Activated CD4-positive, CD25-positive, alpha-beta regulatory T cell (primary cell): ENCODE data around the gene KRT71.
"Not testable (repeated sequence)": the region's sequence is repeated elsewhere in the genome, so short reads cannot be mapped to it uniquely, and the experiment has no call there.

Experiments
- DNase-seq, 4 experiments: peaks; one replicate each; lab custom pipeline; 2025; lab: John Stamatoyannopoulos, UW

Gene KRT71

GRCh38 chr12:52552681-52553195 is at the start of gene KRT71:
TSS of gene KRT71 (minus strand) at chr12:52553145. CDS start at chr12:52553077, 68 bp downstream.
- DNase-seq, result no peak

- DNase-seq, result no peak
These were observed 49.6 kb upstream of the KRT71 start for GRCh38 chr12:52602552-52602951.

- no peak for DNase-seq
These were observed 48.7 kb upstream of the KRT71 start for GRCh38 chr12:52601671-52602070.

GRCh38 chr12:52600941-52601481 is 48.1 kb upstream of the KRT71 start, which contains the start of gene KRT72:
TSS of gene KRT72 (minus strand) at chr12:52601463. CDS start at chr12:52601452, 11 bp downstream.
- DNase-seq, result no peak

GRCh38 chr12:52600475-52600874 is 47.5 kb upstream of the KRT71 start:
- DNase-seq, result no peak

- DNase-seq, result no peak
These were observed 47.1 kb upstream of the KRT71 start for GRCh38 chr12:52600071-52600470.

- DNase-seq, result no peak
These were observed 46.0 kb upstream of the KRT71 start for GRCh38 chr12:52598966-52599365.

GRCh38 chr12:52594237-52594636 is 41.3 kb upstream of the KRT71 start:
- not testable (repeated sequence) for DNase-seq

GRCh38 chr12:52591521-52591920 is 38.6 kb upstream of the KRT71 start:
- DNase-seq, result no peak

GRCh38 chr12:52590021-52590420 is 37.1 kb upstream of the KRT71 start:
- no peak for DNase-seq

GRCh38 chr12:52587563-52587962 is 34.6 kb upstream of the KRT71 start:
- no peak for DNase-seq

GRCh38 chr12:52585946-52586345 is 33.0 kb upstream of the KRT71 start:
- DNase-seq, result no peak

- no peak for DNase-seq
These were observed 32.1 kb upstream of the KRT71 start for GRCh38 chr12:52585066-52585465.

- no peak for DNase-seq
These were observed 31.3 kb upstream of the KRT71 start for GRCh38 chr12:52584156-52584682.

GRCh38 chr12:52582971-52583456 is 30.1 kb upstream of the KRT71 start:
- DNase-seq, result peak in 1 of 4 experiments; percentile 14

- no peak for DNase-seq
These were observed 29.5 kb upstream of the KRT71 start for GRCh38 chr12:52582486-52582885.

GRCh38 chr12:52581481-52581880 is 28.5 kb upstream of the KRT71 start:
- DNase-seq, result no peak

GRCh38 chr12:52581066-52581465 is 28.1 kb upstream of the KRT71 start:
- no peak for DNase-seq

GRCh38 chr12:52580496-52580895 is 27.6 kb upstream of the KRT71 start:
- DNase-seq, result no peak

GRCh38 chr12:52579468-52580465 is 26.8 kb upstream of the KRT71 start:
- DNase-seq, result no peak

- DNase-seq, result no peak
These were observed 25.5 kb upstream of the KRT71 start for GRCh38 chr12:52578469-52578868.

GRCh38 chr12:52577316-52577715 is 24.4 kb upstream of the KRT71 start:
- no peak for DNase-seq

GRCh38 chr12:52575948-52576347 is 23.0 kb upstream of the KRT71 start:
- no peak for DNase-seq
